GM12878 (cell line): ENCODE measurements around the gene ZAR1L. TPM values are rescaled to one million over a fixed set of nuclear protein-coding genes. Genes with fewer than 3 reads are reported as not detected.

Source experiments
- ATAC-seq: fragments of 200-7000 bp; cut with Tn5 transposase; 3 replicates; pipeline ENCODE4 v1.9.1; 2020; ENCODE audit warnings: mild to moderate bottlenecking, moderate library complexity
- BruUV-seq: library from RNA; stranded (reverse); fragments of 400-500 nt; replicated peaks from 2 replicates; lab custom pipeline; 2021; lab: Mats Ljungman, UMichigan
- CTCF ChIA-PET: fragments of 300-600 bp; sonication (Branson Sonifier 250); formaldehyde crosslinking; extraction: SDS; loops from one replicate; lab custom pipeline; 2021; ENCODE audit warnings: inconsistent platforms; lab: Yijun Ruan, JAX
- POLR2A ChIA-PET: fragments of 350-600 bp; formaldehyde crosslinking; extraction: SDS; loops from one replicate; lab custom pipeline; 2021; ENCODE audit warnings: inconsistent platforms; lab: Charles Lee
- RAD21 ChIA-PET: fragments of 300-600 bp; sonication (Branson Sonifier 250); formaldehyde crosslinking; loops from one replicate; lab custom pipeline; 2023; ENCODE audit warnings: antibody characterized with exemption; ENCODE audit not compliant: unreplicated experiment; lab: Charles Lee
- SMC1A ChIA-PET: fragments of 300-600 bp; sonication (Branson Sonifier 250); formaldehyde crosslinking; loops from one replicate; lab custom pipeline; 2023; ENCODE audit not compliant: unreplicated experiment, uncharacterized antibody; lab: Charles Lee
- DNase-seq: peaks from one replicate; pipeline ENCODE4 v3.0.0-alpha.2; 2011; ENCODE audit warnings: low read depth, low spot score
- FAIRE-seq: peaks from 3 replicates; lab custom pipeline; 2011; peaks lifted over from hg19 to GRCh38; lab: Jason Lieb, UNC
- H2AFZ ChIP-seq: 2 replicates; pipeline ENCODE4 v1.6.0; 2011; ENCODE audit warnings: low read depth, low read length, control low read depth; ENCODE audit not compliant: control insufficient read depth
- H3K27ac ChIP-seq: 2 replicates; pipeline ENCODE4 v1.5.1; 2011; ENCODE audit warnings: control low read depth; ENCODE audit not compliant: control insufficient read depth, insufficient read depth
- H3K27me3 ChIP-seq, 2 experiments: replicated peaks in 1 of 2; 2 replicates each; pipeline versions ENCODE4 v1.6.0 to v1.6.1; 2011; ENCODE audit warnings: low read length in 1 of 2; ENCODE audit not compliant: control insufficient read depth in 2 of 2, insufficient read depth in 2 of 2
- H3K36me3 ChIP-seq, 2 experiments: 2 replicates each; pipeline ENCODE4 v1.5.1; 2011; ENCODE audit warnings: low read length in 1 of 2; ENCODE audit not compliant: control insufficient read depth in 2 of 2, insufficient read depth in 2 of 2
- H3K4me1 ChIP-seq: 2 replicates; pipeline ENCODE4 v1.6.1; 2011; ENCODE audit warnings: mild to moderate bottlenecking, low read length, moderate library complexity, mixed read lengths; ENCODE audit not compliant: control insufficient read depth, insufficient read depth
- H3K4me2 ChIP-seq: 2 replicates; pipeline ENCODE4 v1.6.0; 2011; ENCODE audit warnings: control low read depth; ENCODE audit not compliant: control insufficient read depth, insufficient read depth
- H3K4me3 ChIP-seq: fragments of 200-600 bp; sonication (generic); 2 replicates; pipeline ENCODE4 v1.5.1; 2016
- H3K79me2 ChIP-seq: 2 replicates; pipeline ENCODE4 v1.6.0; 2011; ENCODE audit warnings: low read length; ENCODE audit not compliant: control insufficient read depth, insufficient read depth
- H3K9ac ChIP-seq: 2 replicates; pipeline ENCODE4 v1.8.0; 2011; ENCODE audit warnings: low read length, control low read depth, mixed read lengths; ENCODE audit not compliant: control insufficient read depth, insufficient read depth
- H3K9me3 ChIP-seq: replicated peaks from 3 replicates; pipeline ENCODE4 v1.5.1; 2011; ENCODE audit warnings: mild to moderate bottlenecking, low read length; ENCODE audit not compliant: control insufficient read depth, insufficient read depth
- H4K20me1 ChIP-seq: 2 replicates; pipeline ENCODE4 v1.6.0; 2011; ENCODE audit not compliant: control insufficient read depth, insufficient read depth
- BCLAF1 ChIP-seq: fragments of 450-650 bp; IDR thresholded peaks from 2 replicates; pipeline ENCODE4 v1.6.1; 2017; ENCODE audit warnings: antibody characterized with exemption, mild to moderate bottlenecking, moderate library complexity
- CHD2 ChIP-seq: IDR thresholded peaks from 2 replicates; pipeline ENCODE4 v1.6.1; 2011; ENCODE audit warnings: low read depth, low read length, improper control_type of control experiment, borderline replicate concordance
- FOS ChIP-seq: IDR thresholded peaks from 3 replicates; pipeline ENCODE4 v1.6.1; 2011; ENCODE audit warnings: borderline replicate concordance; ENCODE audit not compliant: insufficient read length; ENCODE audit errors: extremely low read depth
- NR2F1 ChIP-seq: fragments of 450-650 bp; conservative IDR thresholded peaks from 2 replicates; pipeline ENCODE4 v1.6.1; 2017; ENCODE audit warnings: mild to moderate bottlenecking
- PAX8 ChIP-seq: fragments of 450-650 bp; IDR thresholded peaks from 2 replicates; pipeline ENCODE4 v1.6.1; 2017; ENCODE audit warnings: mild to moderate bottlenecking, moderate library complexity
- ZNF687 ChIP-seq: fragments of 450-650 bp; IDR thresholded peaks from 2 replicates; pipeline ENCODE4 v1.6.1; 2017; ENCODE audit warnings: mild to moderate bottlenecking, moderate library complexity
- WGBS: methylation state at CpG from one replicate; pipeline ENCODE4 v1.1.6; 2016; ENCODE audit warnings: low lambda C conversion rate; ENCODE audit not compliant: insufficient replicate concordance, insufficient coverage; ENCODE audit errors: missing lambda C conversion rate; 5-methylcytosine and 5-hydroxymethylcytosine counted together
- in situ Hi-C: fragments of 300-500 bp; cut with MboI; formaldehyde crosslinking; loops from 9 replicates; pipeline ENCODE4 v1.14.3; 2018; ENCODE audit warnings: mixed read lengths
- intact Hi-C: fragments of 100-400 bp; cut with micrococcal nuclease; formaldehyde crosslinking; loops from one replicate; pipeline ENCODE4 v1.14.2; 2022; ENCODE audit not compliant: unreplicated experiment
- polyA plus RNA-seq, 11 experiments: library from polyadenylated mRNA; depleted of rRNA in 4 of 11; unstranded in 6 of 11; stranded (reverse) in 5 of 11; fragments of >200 nt; fragmentation: Nextera tagmentation in 4 of 11; fragmentation: Illumina TruSeq in 1 of 11; extraction: Ambion mirVana in 4 of 11; extraction: Trizol in 1 of 11; gene quantifications; 1 replicate in 1 of 11; 2 replicates in 10 of 11; pipeline versions ENCODE4 v1.2.1 to v1.2.3, GENCODE V29; 2011 to 2016; ENCODE audit warnings: inconsistent platforms in 2 of 11, missing spikeins in 2 of 11, low read depth in 1 of 11
- total RNA-seq, 4 experiments: library from RNA; depleted of rRNA in 3 of 4; stranded (reverse); fragments of >200 nt in 3 of 4; fragmentation: Illumina TruSeq in 1 of 4; extraction: Trizol in 1 of 4; gene quantifications; 2 replicates each; pipeline versions ENCODE4 v1.2.1 to v1.2.3, GENCODE V29; 2013 to 2021
- TF ChIP-seq, protein P1 (sequence below): IDR thresholded peaks from 2 replicates; pipeline ENCODE4 v1.6.1; 2011; ENCODE audit warnings: borderline replicate concordance, low read depth, mild to moderate bottlenecking, moderate library complexity, low read length; ENCODE audit not compliant: insufficient read depth, poor library complexity, severe bottlenecking

The ZAR1L gene
- total and polyA plus RNA-seq, 10 of the 15 experiments (the other 5 are each of a cell fraction or from before 2014, with no cell fraction given) = 0.05 to 0.34 (median 0.17) TPM; not detected in 6

- WGBS = 43% methylated on average over 1 of the region's 1 CpG
- no peaks in the 10 kb centered on the region for H4K20me1 ChIP-seq
- no peaks in the 10 kb centered on the region for H3K4me1 ChIP-seq
- DNase-seq (no peak), FAIRE-seq (no peak)
- no peaks in the 10 kb centered on the region for H3K27me3 ChIP-seq
- no peak for TF ChIP-seq FOS
- TF ChIP-seq, protein P1, sequence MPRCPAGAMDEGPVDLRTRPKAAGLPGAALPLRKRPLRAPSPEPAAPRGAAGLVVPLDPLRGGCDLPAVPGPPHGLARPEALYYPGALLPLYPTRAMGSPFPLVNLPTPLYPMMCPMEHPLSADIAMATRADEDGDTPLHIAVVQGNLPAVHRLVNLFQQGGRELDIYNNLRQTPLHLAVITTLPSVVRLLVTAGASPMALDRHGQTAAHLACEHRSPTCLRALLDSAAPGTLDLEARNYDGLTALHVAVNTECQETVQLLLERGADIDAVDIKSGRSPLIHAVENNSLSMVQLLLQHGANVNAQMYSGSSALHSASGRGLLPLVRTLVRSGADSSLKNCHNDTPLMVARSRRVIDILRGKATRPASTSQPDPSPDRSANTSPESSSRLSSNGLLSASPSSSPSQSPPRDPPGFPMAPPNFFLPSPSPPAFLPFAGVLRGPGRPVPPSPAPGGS = no peak
- no peak for TF ChIP-seq NR2F1
- TF ChIP-seq BCLAF1 = no peak
- no peak for TF ChIP-seq ZNF687
- no peak for TF ChIP-seq CHD2
- no peak for TF ChIP-seq PAX8
- TF ChIP-seq, all 136 proteins: peak for 0
- no TSS peak for BruUV-seq
- Histone ChIP-seq H3K79me2 (no peaks in the 10 kb centered on the region), H3K4me2 (no peak overlapping the region), H3K4me3 (no peak overlapping the region), H2AFZ (no peak overlapping the region), H3K36me3 (no peaks in the 10 kb centered on the region), H3K27ac (no peak overlapping the region), H3K9ac (no peak overlapping the region), H3K9me3 (no peaks in the 10 kb centered on the region)
- CTCF ChIA-PET = interaction anchor here (1.3 kb wide), 1 partner anchor 12 kb away, joined by 4 read pairs; no protein-coding TSS in a partner anchor
- RAD21 ChIA-PET = no interaction called here
- POLR2A ChIA-PET = no interaction called here
- in situ Hi-C loops = no loop called here
- ATAC-seq = no peak
- SMC1A ChIA-PET = interaction anchor here (1.6 kb wide), 1 partner anchor 8 kb away, joined by 4 read pairs; no protein-coding TSS in a partner anchor
- intact Hi-C loops = no loop called here
Observed at GRCh38 chr13:32281096-32281495, 34.1 kb downstream of the ZAR1L start.
